ENCODE results near the gene TRMU. TPM values are rescaled to one million over a fixed set of nuclear protein-coding genes. Genes with fewer than 3 reads are reported as not detected.

The TRMU gene
- total RNA-seq, 1 donor from 2014 or later, result 60.8 TPM

DNA sequence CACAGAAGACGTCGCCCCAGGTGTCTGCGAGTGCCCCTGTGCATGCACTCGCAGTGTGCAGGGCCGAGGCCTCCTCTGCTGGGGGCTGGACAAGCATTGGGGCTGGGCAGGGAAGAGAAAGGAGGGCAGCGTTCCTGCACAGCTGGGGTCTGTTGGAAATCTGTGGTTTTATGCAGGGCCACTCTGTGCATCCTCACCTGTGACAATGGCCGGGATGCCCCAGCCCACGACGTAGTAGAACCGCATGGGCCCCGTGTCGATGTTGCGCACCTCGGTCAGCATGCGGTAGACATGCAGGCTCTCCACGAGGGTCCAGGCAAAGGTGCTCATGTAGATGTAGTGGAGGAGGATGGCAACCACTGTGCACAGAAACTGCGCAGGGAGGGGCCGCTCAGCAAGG is 37.2 kb downstream of the TRMU start:
- TF ChIP-seq, protein P1, sequence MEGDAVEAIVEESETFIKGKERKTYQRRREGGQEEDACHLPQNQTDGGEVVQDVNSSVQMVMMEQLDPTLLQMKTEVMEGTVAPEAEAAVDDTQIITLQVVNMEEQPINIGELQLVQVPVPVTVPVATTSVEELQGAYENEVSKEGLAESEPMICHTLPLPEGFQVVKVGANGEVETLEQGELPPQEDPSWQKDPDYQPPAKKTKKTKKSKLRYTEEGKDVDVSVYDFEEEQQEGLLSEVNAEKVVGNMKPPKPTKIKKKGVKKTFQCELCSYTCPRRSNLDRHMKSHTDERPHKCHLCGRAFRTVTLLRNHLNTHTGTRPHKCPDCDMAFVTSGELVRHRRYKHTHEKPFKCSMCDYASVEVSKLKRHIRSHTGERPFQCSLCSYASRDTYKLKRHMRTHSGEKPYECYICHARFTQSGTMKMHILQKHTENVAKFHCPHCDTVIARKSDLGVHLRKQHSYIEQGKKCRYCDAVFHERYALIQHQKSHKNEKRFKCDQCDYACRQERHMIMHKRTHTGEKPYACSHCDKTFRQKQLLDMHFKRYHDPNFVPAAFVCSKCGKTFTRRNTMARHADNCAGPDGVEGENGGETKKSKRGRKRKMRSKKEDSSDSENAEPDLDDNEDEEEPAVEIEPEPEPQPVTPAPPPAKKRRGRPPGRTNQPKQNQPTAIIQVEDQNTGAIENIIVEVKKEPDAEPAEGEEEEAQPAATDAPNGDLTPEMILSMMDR (IDR thresholded peaks at IDR 0.05; ENCODE audit: partially characterized antibody, unreplicated experiment), result no peak
- peaks cover 3% of the 10 kb centered on the region for H3K9me3 Mint-ChIP-seq (ENCODE audit: unreplicated experiment)
- no peak overlapping the region for H3K4me3 Mint-ChIP-seq (ENCODE audit: unreplicated experiment)
- H3K4me1 Mint-ChIP-seq (ENCODE audit: low read depth, unreplicated experiment), result peaks cover 2% of the 10 kb centered on the region
- DNase-seq, result no peak
- H3K36me3 Mint-ChIP-seq (ENCODE audit: unreplicated experiment), result peaks cover 5% of the 10 kb centered on the region
- H3K27ac Mint-ChIP-seq (ENCODE audit: unreplicated experiment), result no peak overlapping the region
- peaks cover 11% of the 10 kb centered on the region for H3K27me3 Mint-ChIP-seq (ENCODE audit: unreplicated experiment)

DNA sequence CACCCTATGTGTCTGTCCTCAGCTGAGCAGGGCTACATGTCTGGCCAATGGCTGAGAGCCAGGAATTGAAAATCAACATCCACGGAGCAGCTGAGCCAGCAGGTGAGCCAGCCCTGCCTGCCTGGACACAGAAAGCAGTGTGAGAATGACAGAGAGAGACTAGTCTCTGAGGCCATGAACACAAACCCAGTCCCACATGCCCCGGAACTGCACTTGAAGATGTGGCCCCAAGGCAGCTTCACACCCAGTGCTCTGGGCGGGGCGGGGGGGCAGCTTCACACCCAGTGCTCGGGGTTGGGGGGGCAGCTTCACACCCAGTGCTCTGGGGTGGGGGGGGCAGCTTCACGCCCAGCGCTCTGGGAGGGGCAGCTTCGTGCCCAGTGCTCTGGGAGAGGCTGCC is 37.6 kb downstream of the TRMU start:
- peaks cover 11% of the 10 kb centered on the region for H3K27me3 Mint-ChIP-seq (ENCODE audit: unreplicated experiment)
- H3K27ac Mint-ChIP-seq (ENCODE audit: unreplicated experiment), result no peak overlapping the region
- H3K4me1 Mint-ChIP-seq (ENCODE audit: low read depth, unreplicated experiment), result peaks cover 2% of the 10 kb centered on the region
- H3K9me3 Mint-ChIP-seq (ENCODE audit: unreplicated experiment), result peaks cover 3% of the 10 kb centered on the region
- DNase-seq, result no peak
- peaks cover 5% of the 10 kb centered on the region for H3K36me3 Mint-ChIP-seq (ENCODE audit: unreplicated experiment)
- no peak overlapping the region for H3K4me3 Mint-ChIP-seq (ENCODE audit: unreplicated experiment)
- TF ChIP-seq, protein P1 (IDR thresholded peaks at IDR 0.05; ENCODE audit: partially characterized antibody, unreplicated experiment), result no peak

DNA sequence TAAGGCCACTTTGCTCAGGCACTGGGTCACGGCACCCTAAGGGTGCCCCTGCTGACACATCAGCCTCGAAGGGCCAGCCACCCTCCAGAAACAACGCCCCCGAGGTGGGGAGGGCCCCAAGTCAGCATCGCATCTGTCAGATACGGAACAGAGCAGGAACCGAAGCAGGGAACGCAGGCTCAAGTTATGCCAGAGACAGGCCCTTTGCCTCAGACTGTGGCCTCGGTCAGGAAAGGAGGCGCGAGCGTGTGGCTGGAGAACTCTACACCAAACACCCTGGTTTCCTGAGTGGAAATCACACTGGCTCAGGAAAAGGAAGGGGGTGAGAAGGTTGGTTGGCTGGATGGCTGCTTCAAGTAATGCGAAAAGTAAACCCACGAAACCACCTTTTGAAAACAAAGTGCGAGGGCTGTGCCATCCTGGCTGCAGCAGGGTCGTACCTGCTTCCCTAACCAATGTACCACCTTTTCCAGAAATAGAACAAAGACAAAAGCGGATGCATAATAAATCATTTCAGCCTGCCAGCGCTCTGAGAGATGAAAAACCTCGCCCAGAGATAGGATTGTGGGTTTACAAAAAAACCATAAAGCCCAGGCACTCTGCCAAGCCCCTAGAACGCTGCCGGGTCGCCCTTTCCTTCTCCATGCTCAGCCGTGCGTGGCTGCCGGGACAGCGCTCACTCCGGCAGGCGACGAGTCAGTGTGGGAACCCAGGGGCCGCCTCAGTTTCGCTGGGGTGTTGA is 38.6 kb downstream of the TRMU start:
- H3K9me3 Mint-ChIP-seq (ENCODE audit: unreplicated experiment), result peaks cover 3% of the 10 kb centered on the region
- no peak overlapping the region for H3K4me3 Mint-ChIP-seq (ENCODE audit: unreplicated experiment)
- H3K27ac Mint-ChIP-seq (ENCODE audit: unreplicated experiment), result no peak overlapping the region
- DNase-seq, result no peak
- TF ChIP-seq, protein P1 (IDR thresholded peaks at IDR 0.05; ENCODE audit: partially characterized antibody, unreplicated experiment), result no peak
- peaks cover 11% of the 10 kb centered on the region for H3K27me3 Mint-ChIP-seq (ENCODE audit: unreplicated experiment)
- peaks cover 2% of the 10 kb centered on the region for H3K4me1 Mint-ChIP-seq (ENCODE audit: low read depth, unreplicated experiment)
- H3K36me3 Mint-ChIP-seq (ENCODE audit: unreplicated experiment), result peaks cover 5% of the 10 kb centered on the region

- TF ChIP-seq, protein P1 (IDR thresholded peaks at IDR 0.05; ENCODE audit: partially characterized antibody, unreplicated experiment), result no peak
Observed at GRCh38 chr22:46374663-46375474, 39.4 kb downstream of the TRMU start.

DNA sequence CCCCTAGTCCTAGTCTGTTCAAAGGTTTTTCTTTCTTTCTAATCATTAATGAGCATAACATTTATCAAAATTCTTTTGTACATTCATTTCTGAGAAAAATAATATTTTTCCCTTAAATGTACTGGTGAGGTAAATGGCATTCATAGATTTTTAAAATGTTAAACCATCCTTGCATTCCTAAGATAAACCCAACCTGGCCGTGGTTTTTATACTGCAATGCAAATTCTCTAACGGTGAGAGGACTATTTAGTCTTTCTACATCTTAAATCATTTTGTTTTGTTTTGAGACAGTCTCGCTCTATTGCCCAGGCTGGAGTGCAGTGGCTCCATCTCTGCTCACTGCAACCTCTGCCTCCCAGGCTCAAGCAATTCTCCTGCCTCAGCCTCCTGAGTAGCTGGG is 40.6 kb downstream of the TRMU start:
- TF ChIP-seq, protein P1 (IDR thresholded peaks at IDR 0.05; ENCODE audit: partially characterized antibody, unreplicated experiment), result no peak
- H3K4me3 Mint-ChIP-seq (ENCODE audit: unreplicated experiment), result no peak overlapping the region
- DNase-seq, result no peak
- H3K36me3 Mint-ChIP-seq (ENCODE audit: unreplicated experiment), result peaks cover 5% of the 10 kb centered on the region
- H3K27ac Mint-ChIP-seq (ENCODE audit: unreplicated experiment), result no peak overlapping the region
- peaks cover 10% of the 10 kb centered on the region for H3K4me1 Mint-ChIP-seq (ENCODE audit: low read depth, unreplicated experiment)
- H3K27me3 Mint-ChIP-seq (ENCODE audit: unreplicated experiment), result peaks cover 8% of the 10 kb centered on the region
- peaks cover 3% of the 10 kb centered on the region for H3K9me3 Mint-ChIP-seq (ENCODE audit: unreplicated experiment)

More at GRCh38 chr22:46374663-46375474, 39.4 kb downstream of the TRMU start:
- no peak overlapping the region for H3K4me3 Mint-ChIP-seq (ENCODE audit: unreplicated experiment)
- H3K27ac Mint-ChIP-seq (ENCODE audit: unreplicated experiment), result no peak overlapping the region
- no peak for DNase-seq
- H3K4me1 Mint-ChIP-seq (ENCODE audit: low read depth, unreplicated experiment), result peaks cover 4% of the 10 kb centered on the region
- H3K36me3 Mint-ChIP-seq (ENCODE audit: unreplicated experiment), result peaks cover 5% of the 10 kb centered on the region
- peaks cover 11% of the 10 kb centered on the region for H3K27me3 Mint-ChIP-seq (ENCODE audit: unreplicated experiment)
- peaks cover 3% of the 10 kb centered on the region for H3K9me3 Mint-ChIP-seq (ENCODE audit: unreplicated experiment)

Measured in glutamatergic neuron (in vitro differentiated cells).